DMS 273 (cell line): ENCODE measurements around the gene PFAS.

Source experiments
- DNase-seq: peaks from one replicate; lab custom pipeline; 2025; ENCODE audit not compliant: unreplicated experiment; lab: John Stamatoyannopoulos, UW

The PFAS gene

GRCh38 chr17:8294814-8295316 is 45.8 kb downstream of the PFAS start:
- no peak for DNase-seq

DNA sequence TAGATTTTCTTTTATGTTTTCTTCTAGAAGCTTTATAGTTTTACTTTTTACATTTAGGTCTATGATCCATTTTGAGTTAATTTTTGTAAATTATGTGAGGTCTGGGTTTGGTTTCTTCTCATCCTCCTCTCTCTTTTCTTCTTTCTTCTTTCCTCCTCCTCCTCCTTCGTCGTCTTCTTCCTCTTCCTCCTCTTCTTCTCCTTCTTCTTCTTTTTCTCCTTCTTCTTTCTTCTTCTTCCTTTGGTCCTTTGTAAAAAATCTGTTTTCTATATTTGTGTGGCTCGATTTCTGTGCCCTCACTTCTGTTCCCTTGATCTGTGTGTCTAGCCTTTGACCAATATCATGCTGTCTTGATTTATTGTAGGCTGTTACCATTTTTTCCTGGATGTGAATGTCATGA is 51.1 kb downstream of the PFAS start:
- no peak for DNase-seq

DNA sequence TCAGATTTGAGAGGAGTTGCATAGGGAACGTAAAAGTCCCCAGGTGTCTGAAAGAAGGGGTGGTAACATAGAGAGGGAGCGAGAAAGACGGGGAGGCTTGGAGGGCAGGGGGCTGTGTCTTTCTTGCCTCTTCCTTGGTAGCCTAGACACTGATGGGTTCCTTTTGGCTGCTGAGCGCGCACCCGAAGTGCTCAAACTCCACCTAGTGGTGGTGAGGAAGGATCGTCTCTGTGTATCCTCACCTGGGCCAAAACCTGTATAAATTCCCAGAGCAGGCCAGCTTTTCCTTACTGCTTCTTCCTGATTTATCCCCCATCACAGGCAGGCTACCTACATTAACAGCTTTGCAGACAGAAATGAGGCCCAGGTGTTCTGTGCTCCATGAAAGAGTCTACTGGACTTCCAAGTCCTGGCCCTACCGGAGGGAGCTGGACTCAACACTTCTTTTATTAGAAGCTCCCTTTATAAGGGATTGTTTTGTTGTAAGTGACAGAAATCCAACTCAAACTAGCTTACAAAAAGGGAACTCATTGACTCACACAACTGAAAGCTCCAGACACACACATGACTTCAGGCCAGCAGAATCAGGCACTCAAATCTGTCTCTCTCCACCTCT is 51.6 kb downstream of the PFAS start:
- DNase-seq: peak; percentile 83

DNA sequence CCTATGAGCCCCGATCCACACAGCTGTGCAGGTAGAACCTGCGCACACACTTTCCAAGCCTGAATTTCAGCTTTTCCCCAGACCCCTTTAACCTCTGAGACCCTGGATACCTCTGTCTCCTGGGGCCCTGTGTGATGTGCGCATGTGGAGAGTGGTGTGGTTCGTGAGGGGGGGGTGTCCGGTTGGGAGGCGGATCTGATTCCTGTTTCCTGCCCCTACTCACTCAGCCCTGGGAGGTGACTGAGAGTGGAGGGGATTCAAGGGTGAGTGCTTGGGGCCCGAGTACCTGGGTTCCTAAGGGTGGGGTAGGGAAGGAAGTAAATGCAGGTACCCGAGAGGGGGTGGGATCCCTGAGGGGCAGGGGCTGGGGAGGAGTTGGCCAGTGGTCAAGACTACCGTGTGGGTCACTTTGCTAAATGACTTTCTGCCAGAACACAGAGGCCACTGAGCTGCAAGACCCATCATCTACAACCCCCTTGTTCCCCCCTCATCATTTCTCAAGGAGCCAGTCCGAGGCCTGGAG is 61.6 kb downstream of the PFAS start:
- DNase-seq: no peak

GRCh38 chr17:8311131-8311790 is 62.2 kb downstream of the PFAS start:
- DNase-seq: no peak

- DNase-seq: no peak
These were observed 63.2 kb downstream of the PFAS start for GRCh38 chr17:8312251-8312650.

GRCh38 chr17:8312726-8313600 is 63.9 kb downstream of the PFAS start:
- peak; percentile 51 for DNase-seq

- no peak for DNase-seq
These were observed 66.0 kb downstream of the PFAS start for GRCh38 chr17:8314797-8315763.

DNA sequence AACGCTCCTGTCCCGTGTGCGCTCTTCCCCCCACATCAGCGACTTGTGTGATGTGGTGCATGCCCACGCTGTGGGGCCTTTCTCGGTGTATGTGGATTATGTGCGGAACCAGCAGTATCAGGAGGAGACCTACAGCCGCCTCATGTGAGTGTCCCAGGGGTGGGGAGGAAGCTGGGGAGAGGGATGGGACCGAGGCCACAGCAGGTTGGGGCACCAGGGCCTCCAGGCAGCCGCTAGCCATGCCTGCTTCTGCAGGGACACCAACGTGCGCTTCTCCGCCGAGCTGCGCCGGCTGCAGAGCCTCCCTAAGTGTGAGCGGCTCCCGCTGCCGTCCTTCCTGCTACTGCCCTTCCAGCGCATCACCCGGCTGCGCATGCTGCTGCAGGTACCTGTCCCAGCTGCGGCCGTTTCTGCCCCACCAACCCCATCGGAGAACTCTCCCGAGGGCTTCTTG is 66.7 kb downstream of the PFAS start:
- no peak for DNase-seq

DNA sequence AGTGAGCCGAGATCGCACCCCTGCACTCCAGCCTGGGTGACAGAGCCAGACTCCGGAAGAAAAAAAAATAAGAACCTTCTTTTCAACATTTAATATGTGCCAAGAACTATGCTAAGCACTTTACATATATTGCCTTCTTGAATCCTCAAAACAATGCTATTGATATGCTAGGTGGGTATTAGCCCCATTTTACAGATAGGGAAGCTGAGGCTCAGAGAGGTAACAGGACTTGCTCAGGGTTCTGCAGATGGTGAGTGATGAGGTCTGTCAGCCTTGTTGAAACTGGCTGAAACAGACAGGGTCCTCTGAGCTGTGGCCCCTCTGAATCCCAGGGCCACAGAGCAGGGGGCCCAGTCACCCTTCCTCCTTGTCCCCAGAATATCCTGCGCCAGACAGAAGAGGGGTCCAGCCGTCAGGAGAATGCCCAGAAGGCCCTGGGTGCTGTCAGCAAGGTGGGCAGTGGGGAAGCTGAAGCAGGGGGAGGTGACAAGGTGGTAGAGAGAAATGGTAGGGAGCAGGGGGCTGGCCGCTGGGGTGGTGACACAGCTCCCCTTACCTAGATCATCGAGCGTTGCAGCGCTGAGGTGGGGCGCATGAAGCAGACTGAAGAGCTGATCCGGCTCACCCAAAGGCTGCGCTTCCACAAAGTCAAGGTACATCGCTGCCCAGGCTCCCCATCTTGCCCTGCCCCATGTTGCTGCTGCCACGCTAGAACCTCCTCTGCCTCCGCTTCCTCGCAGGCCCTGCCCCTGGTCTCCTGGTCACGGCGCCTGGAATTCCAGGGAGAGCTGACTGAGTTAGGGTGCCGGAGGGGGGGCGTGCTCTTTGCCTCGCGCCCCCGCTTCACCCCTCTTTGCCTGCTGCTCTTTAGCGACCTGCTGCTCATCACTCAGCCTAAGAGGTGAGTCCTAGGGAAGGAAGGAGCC is 69.2 kb downstream of the PFAS start:
- no peak for DNase-seq
